GM12892 (cell line): ENCODE results near the gene ARHGEF19.

Experiments
- POLR2A ChIP-seq: IDR thresholded peaks from 2 replicates; pipeline ENCODE4 v1.6.1; 2011; ENCODE audit warnings: low read depth, low read length, control low read depth
- POLR2AphosphoS5 ChIP-seq: IDR thresholded peaks from 2 replicates; pipeline ENCODE4 v1.6.1; 2011; ENCODE audit warnings: low read depth, low read length, control low read depth

DNA sequence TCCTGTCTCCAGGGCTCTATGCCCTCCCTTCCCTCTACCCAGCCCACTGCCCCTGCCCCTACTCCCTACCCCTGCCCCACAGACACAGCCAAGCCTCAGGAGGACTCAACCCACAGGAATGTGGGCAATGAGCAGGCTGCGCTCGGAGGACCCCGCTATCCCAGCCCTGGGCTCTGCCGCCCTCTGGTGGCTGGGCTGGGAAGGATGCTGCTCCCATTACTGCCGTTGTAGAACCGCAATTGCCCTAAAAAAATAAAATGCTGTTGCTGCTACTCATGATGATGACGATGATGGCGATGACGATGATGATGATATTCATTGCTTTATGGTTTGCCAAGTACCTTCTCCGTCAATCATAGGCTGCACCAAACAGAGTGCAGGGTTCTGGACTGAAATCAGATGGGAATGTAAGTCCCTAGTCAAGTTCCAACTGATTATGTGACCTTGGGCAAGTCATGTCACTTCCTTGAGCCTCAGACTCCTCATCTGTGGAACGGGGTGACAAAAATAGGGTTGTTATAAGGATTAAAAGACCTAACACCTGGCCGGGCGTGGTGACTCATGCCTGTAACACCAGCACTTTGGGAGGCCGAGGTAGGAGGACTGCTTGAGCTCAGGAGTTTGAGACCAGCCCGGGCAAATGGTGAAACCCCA, 24.6 kb downstream of the ARHGEF19 start:
- no peak for TF ChIP-seq POLR2A
- TF ChIP-seq POLR2AphosphoS5, result no peak
